Ovary (tissue), 9 donors: ENCODE results near the gene FAM187B. TPM values are rescaled to one million over a fixed set of nuclear protein-coding genes. Genes with fewer than 3 reads are reported as not detected.

Experiments
- DNase-seq, 5 donors: peaks; one replicate each; pipeline ENCODE4 v3.0.0-alpha.2; 2019 to 2020
- H3K27ac ChIP-seq, 2 donors: fragments of 200-600 bp; one replicate each; pipeline versions ENCODE4 v1.5.1 to v1.8.0; 2019 to 2022
- H3K27me3 ChIP-seq: fragments of 200-600 bp; one replicate; pipeline ENCODE4 v1.8.0; 2022
- H3K36me3 ChIP-seq: fragments of 200-600 bp; sonication (generic); one replicate; pipeline ENCODE4 v1.5.1; 2019
- H3K4me1 ChIP-seq: one replicate; pipeline ENCODE4 v1.8.1; 2013; ENCODE audit warnings: mild to moderate bottlenecking, moderate library complexity; ENCODE audit not compliant: insufficient read depth
- H3K4me3 ChIP-seq: fragments of 200-600 bp; sonication (generic); one replicate; pipeline ENCODE4 v1.5.1; 2017
- H3K9me3 ChIP-seq, 2 donors: fragments of 200-600 bp in 1 of 2; sonication (generic) in 1 of 2; one replicate each; pipeline versions ENCODE4 v1.5.1 to v1.8.1; 2013 to 2019; ENCODE audit warnings: mild to moderate bottlenecking in 1 of 2, moderate library complexity in 1 of 2
- EP300 ChIP-seq: sonication (generic); formaldehyde crosslinking; IDR thresholded peaks from one replicate; pipeline ENCODE4 v1.6.1; 2017; ENCODE audit warnings: antibody characterized with exemption
- POLR2A ChIP-seq: fragments of 450-650 bp; IDR thresholded peaks from one replicate; pipeline ENCODE4 v1.6.1; 2017; ENCODE audit warnings: antibody characterized with exemption, mild to moderate bottlenecking, moderate library complexity
- WGBS, 3 donors: extraction: QIAGEN DNeasy Blood & Tissue Kit in 1 of 3; methylation state at CpG; one replicate each; pipeline versions ENCODE4 v1.1.5 to v1.1.7; 2013 to 2017; 5-methylcytosine and 5-hydroxymethylcytosine counted together
- intact Hi-C, 4 donors: fragments of 100-400 bp; cut with DNase I; formaldehyde crosslinking; loops; one replicate each; pipeline versions ENCODE4 v1.11.0 to v1.15.1; 2022 to 2023
- polyA plus RNA-seq, 2 donors: library from polyadenylated mRNA; stranded (reverse); fragments of 200-250 nt in 1 of 2; fragments of 350-450 nt in 1 of 2; fragmentation: Illumina TruSeq in 1 of 2; extraction: RNeasy Lipid Tissue Mini Kit (QIAGEN cat#74804) in 1 of 2; gene quantifications; one replicate each; pipeline ENCODE4 v1.2.3, GENCODE V29; 2013 to 2014
- total RNA-seq, 7 donors: library from RNA; depleted of rRNA in 2 of 7; stranded (reverse); fragments of >200 nt in 2 of 7; fragmentation: NEBNext Ultra II Directional in 3 of 7; extraction: Animal tissue kit (Norgen Biotek cat#: 25700) in 3 of 7; gene quantifications; one replicate each; pipeline versions ENCODE4 v1.1.0 to v1.2.4, GENCODE V29; 2016 to 2023
- TF ChIP-seq, protein P1 (sequence below), 3 donors: fragments of 450-650 bp in 2 of 3; fragments of 200-600 bp in 1 of 3; IDR thresholded peaks; one replicate each; pipeline versions ENCODE4 v1.5.1 to v1.8.0; 2016 to 2022; ENCODE audit warnings: antibody characterized with exemption in 3 of 3, mild to moderate bottlenecking in 1 of 3
- donor health status: DM: no; HTN: no; CAD: no; lungs with moderate emphysema.
- donor health status: DM: no; HTN: no; CAD: no.
- donor health status: Bipolar disorder and iron deficiency.
- donor health status: DM: yes; HTN: yes; CAD: no.
- donor health status: DM: no; HTN: no; CAD: no.
- donor health status: DM: yes; HTN: yes; CAD: no.

FAM187B gene
- total and polyA plus RNA-seq, 9 donors, result 0.06 TPM; not detected in 8

DNA sequence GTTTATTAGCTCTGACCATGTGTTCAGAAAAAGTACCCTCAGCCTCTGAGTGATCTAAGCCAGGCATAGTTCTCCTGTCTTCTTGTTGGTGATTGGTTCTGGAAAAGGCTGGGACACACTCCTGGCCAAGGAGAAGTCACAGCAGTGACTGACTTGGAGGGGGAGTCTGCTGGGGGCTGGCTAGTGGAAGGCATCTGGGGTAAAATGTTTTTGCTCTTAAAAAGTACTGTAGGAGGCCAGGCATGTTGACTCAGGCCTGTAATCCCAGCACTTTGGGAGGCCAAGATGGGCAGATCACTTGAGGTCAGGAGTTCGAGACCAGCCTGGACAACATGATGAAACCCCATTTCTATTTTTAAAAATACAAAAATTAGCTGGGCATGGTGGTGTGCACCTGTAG, 21.7 kb downstream of the FAM187B start:
- no peaks in the 10 kb centered on the region for H3K36me3 ChIP-seq
- no peaks in the 10 kb centered on the region for H3K27me3 ChIP-seq
- no peak for TF ChIP-seq EP300
- TF ChIP-seq, protein P1, sequence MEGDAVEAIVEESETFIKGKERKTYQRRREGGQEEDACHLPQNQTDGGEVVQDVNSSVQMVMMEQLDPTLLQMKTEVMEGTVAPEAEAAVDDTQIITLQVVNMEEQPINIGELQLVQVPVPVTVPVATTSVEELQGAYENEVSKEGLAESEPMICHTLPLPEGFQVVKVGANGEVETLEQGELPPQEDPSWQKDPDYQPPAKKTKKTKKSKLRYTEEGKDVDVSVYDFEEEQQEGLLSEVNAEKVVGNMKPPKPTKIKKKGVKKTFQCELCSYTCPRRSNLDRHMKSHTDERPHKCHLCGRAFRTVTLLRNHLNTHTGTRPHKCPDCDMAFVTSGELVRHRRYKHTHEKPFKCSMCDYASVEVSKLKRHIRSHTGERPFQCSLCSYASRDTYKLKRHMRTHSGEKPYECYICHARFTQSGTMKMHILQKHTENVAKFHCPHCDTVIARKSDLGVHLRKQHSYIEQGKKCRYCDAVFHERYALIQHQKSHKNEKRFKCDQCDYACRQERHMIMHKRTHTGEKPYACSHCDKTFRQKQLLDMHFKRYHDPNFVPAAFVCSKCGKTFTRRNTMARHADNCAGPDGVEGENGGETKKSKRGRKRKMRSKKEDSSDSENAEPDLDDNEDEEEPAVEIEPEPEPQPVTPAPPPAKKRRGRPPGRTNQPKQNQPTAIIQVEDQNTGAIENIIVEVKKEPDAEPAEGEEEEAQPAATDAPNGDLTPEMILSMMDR (IDR thresholded peaks at IDR 0.05), result no peak
- no peak for TF ChIP-seq POLR2A
- intact Hi-C loops, result no loop called here
- H3K9me3 ChIP-seq, result no peaks in the 10 kb centered on the region
- H3K27ac ChIP-seq, result no peak overlapping the region
- WGBS, 3 donors, result 91 to 98% (median 96%) methylated on average over 1 of the region's 1 CpG
- H3K4me1 ChIP-seq, result no peaks in the 10 kb centered on the region
- no peak overlapping the region for H3K4me3 ChIP-seq
- no peak for DNase-seq

DNA sequence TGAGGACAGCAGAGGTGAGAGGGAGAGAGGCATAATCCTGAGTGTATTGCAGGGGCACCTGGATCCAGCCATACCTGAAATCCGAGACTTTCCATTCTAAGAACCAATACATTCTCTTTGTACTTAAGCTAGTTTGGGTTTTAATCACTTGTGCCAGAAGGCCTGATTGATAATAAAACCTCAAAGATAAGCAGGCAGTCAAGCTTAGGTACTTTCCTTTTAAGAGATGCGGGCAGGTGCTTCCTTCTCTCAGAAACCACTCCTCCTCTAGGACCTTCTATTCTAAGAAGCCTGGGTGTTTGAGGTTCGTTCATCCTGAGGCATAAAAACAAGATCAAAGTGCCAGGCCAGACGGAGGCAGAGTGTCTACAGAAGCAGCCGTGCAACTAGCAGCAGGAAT, 22.2 kb downstream of the FAM187B start:
- Histone ChIP-seq H3K36me3 (no peaks in the 10 kb centered on the region), H3K9me3 (no peaks in the 10 kb centered on the region), H3K27me3 (no peaks in the 10 kb centered on the region), H3K27ac (no peak overlapping the region), H3K4me1 (no peaks in the 10 kb centered on the region), H3K4me3 (no peak overlapping the region)
- TF ChIP-seq EP300 (no peak), POLR2A (no peak)
- TF ChIP-seq, protein P1 (IDR thresholded peaks at IDR 0.05), result no peak
- 56 to 63% (median 60%) methylated on average over 5 of the region's 5 CpGs for WGBS, 3 donors
- intact Hi-C loops, result no loop called here
- no peak for DNase-seq

DNA sequence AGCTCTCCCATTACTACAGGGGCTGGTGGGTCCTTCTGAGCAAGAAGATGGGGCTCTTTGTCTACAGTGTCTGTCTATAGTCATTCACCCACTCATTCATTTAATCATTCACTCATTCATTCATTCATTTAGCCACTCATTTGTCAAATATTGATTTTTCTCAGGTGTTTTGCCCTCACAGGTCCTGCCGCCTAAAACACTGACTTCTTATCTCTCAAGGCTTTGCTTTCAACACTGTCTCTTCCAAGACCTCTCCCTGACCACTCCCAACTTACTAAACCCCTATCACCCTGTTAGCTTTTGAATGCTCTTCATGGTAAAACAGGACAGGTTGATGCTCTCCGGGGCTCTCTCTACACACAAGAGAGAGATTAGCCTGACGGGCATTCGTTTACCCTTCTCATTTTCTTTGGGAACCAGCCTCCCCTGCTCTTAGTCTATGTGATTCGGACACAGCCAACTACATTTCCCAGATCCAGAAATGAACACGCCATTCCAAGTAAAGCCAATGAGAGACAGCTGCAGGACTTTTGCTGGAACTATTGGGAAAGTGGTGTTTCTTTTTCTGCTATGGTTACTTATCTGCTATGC, 22.7 kb downstream of the FAM187B start:
- no peak overlapping the region for H3K27ac ChIP-seq
- TF ChIP-seq EP300 (no peak), POLR2A (no peak)
- TF ChIP-seq, protein P1 (IDR thresholded peaks at IDR 0.05), result no peak
- no peaks in the 10 kb centered on the region for H3K4me1 ChIP-seq
- H3K36me3 ChIP-seq, result no peaks in the 10 kb centered on the region
- no peak for DNase-seq
- no peaks in the 10 kb centered on the region for H3K27me3 ChIP-seq
- intact Hi-C loops, result no loop called here
- H3K9me3 ChIP-seq, result no peaks in the 10 kb centered on the region
- WGBS, 3 donors, result 68 to 77% (median 70%) methylated on average over 6 of the region's 6 CpGs
- H3K4me3 ChIP-seq, result no peak overlapping the region

DNA sequence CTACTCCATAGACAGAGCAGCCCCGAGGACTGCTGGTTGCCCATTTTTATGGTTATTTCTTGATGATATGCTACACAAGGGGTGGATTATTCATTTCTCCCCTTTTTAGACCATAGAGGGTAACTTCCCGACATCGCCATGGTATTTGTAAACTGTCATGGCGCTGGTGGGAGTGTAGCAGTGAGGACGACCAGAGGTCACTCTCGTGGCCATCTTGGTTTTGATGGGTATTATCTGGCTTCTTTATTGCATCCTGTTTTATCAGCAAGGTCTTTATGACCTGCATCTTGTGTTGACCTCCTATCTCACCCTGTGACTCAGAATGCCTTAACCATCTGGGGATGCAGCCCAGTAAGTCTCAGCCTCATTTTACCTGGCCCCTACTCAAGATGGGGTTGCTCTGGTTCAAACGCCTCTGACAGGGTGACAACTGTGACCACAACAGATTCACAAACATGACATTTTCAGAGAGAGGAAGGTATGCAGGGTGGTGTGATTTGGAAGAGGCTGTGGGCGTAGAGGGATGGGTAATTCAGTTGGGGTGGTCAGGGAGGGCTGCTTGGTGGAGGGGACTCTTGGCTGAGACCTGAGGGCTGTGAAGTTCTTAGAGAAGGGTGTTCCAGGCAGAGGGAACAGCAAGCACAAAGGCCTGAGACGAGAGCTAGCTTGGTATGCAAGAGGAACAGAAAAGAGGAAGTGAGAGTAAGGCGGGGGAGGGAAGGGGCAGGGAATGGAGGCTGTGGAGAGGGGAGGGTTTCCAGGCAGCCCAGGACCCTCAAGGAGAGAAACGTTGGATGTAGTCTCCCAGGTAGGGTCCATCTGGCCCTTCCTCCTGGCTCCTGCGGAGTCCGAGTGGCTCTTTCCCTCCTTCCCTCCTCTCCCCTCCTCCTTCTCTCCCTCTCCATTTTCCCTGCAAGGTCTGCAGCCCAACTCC, 23.5 kb downstream of the FAM187B start:
- no peak overlapping the region for H3K4me3 ChIP-seq
- no peaks in the 10 kb centered on the region for H3K4me1 ChIP-seq
- no peaks in the 10 kb centered on the region for H3K36me3 ChIP-seq
- 66 to 70% (median 66%) methylated on average over 13 of the region's 13 CpGs for WGBS, 3 donors
- DNase-seq, result no peak
- TF ChIP-seq EP300, result no peak
- TF ChIP-seq, protein P1 (IDR thresholded peaks at IDR 0.05), result no peak
- TF ChIP-seq POLR2A, result no peak
- H3K9me3 ChIP-seq, result no peaks in the 10 kb centered on the region
- intact Hi-C loops, result no loop called here
- H3K27me3 ChIP-seq, result no peaks in the 10 kb centered on the region
- no peak overlapping the region for H3K27ac ChIP-seq
